ENCODE results near the gene NAV1.

NAV1 gene

DNA sequence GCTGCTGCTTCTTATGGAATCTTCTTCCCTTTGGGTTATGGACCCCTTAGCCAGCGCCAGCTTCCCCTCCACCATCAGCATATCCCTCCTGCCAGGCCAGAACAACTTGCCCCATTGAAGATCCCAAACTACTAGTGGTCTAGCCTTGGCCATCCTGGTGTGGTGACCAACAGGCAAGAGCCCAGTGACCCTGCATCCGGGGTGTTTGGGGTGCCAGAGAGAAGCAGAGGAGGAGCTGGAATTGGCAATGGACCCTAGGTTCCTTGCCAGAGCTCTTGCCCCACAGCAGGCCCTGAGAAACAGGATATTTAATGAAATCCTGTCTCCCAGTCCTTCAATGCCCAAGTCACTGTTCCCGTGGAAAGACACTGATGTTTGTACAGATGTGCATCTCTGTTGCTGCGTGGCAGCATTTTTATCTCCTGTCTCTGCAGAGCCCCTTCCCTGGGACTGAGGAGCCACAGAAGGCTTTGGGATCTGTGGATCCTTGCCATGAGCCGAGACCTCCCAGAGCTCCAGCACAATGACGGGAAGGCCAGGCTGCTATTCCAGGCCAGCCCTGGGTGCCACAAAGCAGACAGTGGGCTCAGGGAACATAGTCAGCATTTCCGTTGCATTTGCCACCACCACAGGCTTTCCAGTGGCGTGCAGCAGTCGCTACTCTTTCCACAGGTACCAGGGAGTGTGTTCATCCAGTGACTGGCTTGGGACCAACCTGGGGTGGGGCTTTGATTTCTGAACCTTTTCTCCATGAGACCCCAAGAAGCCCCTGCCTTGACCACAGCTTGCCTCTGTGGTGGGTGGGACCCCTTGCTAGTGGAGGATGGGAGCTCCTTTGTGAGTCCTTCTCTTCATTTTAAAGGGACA lies 21.6 kb downstream of the NAV1 start:
- Mint-ChIP-seq H3K27ac (no peak overlapping the region), H3K9me3 (no peaks in the 10 kb centered on the region), H3K36me3 (ENCODE audit: low read depth) (no peaks in the 10 kb centered on the region), H3K4me3 (no peak overlapping the region), H3K27me3 (no peaks in the 10 kb centered on the region), H3K4me1 (ENCODE audit: low read depth) (no peaks in the 10 kb centered on the region)

- Mint-ChIP-seq H3K4me1 (ENCODE audit: low read depth) (no peaks in the 10 kb centered on the region), H3K36me3 (ENCODE audit: low read depth) (no peaks in the 10 kb centered on the region)
These were observed 22.3 kb downstream of the NAV1 start for GRCh38 chr1:201561195-201561564.

DNA sequence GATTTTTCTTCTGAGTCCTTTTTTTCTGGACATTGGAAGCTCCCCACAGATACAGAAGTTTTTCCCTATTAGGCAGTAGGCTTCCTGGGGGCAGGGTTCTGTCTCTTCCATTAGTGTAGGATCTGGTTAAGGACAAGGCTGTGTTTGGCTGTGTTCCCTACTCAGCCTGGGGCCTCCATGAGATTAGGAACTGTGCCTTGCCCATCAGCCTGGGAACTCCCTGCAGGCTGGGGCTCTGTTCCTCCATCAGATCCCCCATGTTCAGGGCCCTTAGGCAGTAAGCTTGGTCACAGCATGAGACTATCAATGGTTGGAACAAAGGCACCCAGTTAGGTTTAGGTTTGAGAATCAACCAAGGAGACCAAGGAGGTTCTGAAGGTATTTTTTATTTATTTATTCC lies 22.7 kb downstream of the NAV1 start:
- Mint-ChIP-seq H3K27me3 (no peaks in the 10 kb centered on the region), H3K27ac (no peak overlapping the region), H3K9me3 (no peaks in the 10 kb centered on the region), H3K4me3 (no peak overlapping the region), H3K36me3 (ENCODE audit: low read depth) (no peaks in the 10 kb centered on the region), H3K4me1 (ENCODE audit: low read depth) (no peaks in the 10 kb centered on the region)

More at GRCh38 chr1:201561195-201561564, 22.3 kb downstream of the NAV1 start:
- no peak overlapping the region for H3K27ac Mint-ChIP-seq
- H3K27me3 Mint-ChIP-seq, result no peaks in the 10 kb centered on the region
- no peaks in the 10 kb centered on the region for H3K9me3 Mint-ChIP-seq
- H3K4me3 Mint-ChIP-seq, result no peak overlapping the region

DNA sequence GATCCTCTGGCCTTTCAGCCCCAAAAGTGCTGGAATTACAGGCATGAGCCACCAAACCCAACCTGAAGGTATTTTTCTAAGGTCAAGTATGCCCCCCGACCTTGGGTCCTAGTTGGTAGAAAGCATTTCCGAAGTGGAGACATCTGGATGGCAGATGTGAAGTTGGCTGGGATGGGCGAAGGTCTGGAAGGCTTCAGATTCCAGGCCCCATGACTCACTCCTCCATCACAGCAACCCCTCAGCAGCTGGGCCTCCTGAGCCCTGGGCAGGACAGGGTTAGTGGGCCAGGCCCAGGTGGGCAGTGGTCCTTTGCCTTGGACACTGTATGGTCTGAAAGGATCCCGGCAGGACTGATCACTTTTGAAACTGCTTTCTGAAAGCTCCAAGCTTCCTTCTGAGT lies 23.3 kb downstream of the NAV1 start:
- H3K4me3 Mint-ChIP-seq, result no peak overlapping the region
- H3K36me3 Mint-ChIP-seq (ENCODE audit: low read depth), result no peaks in the 10 kb centered on the region
- no peaks in the 10 kb centered on the region for H3K9me3 Mint-ChIP-seq
- H3K27me3 Mint-ChIP-seq, result no peaks in the 10 kb centered on the region
- H3K27ac Mint-ChIP-seq, result no peak overlapping the region
- H3K4me1 Mint-ChIP-seq (ENCODE audit: low read depth), result no peaks in the 10 kb centered on the region

DNA sequence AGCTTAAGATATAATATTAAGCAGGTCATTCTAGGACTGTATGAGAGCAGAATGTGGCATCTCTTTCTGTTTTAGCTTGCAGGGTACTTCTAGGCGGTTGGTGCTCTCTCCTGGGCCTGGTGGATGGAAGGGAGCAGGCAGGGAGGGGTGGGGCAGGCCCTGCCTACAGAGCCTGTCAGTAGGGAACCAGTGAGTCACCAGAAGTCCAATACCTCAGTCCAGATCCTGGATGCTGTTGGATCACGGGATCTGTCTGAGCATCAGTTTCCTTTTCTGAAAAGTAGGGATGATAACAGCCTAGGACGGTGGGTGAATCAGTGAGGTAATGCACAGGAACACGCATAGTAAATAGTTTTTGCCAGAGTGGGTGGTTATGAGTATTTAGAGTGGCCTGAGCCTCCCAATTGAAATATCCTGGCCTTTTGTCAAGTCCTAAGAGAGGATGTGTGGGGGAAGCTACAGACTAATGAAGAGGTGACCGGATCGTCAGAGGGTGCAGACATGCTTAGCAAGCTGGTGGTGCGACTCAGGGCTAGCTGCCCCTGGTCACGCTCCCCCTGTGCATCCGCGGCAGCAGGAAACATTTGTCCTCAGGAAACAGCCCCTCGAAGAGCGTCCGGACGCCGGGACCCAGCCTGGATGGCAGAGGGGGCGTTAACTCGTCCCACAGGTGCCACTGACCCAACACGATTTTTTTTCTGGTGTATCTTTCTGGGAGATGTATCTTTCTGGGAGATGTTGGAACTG lies 23.9 kb downstream of the NAV1 start:
- Mint-ChIP-seq H3K36me3 (ENCODE audit: low read depth) (no peaks in the 10 kb centered on the region), H3K9me3 (no peaks in the 10 kb centered on the region), H3K27me3 (no peaks in the 10 kb centered on the region), H3K4me3 (no peak overlapping the region), H3K4me1 (ENCODE audit: low read depth) (no peaks in the 10 kb centered on the region), H3K27ac (no peak overlapping the region)

GRCh38 chr1:201563406-201563780 lies 24.5 kb downstream of the NAV1 start:
- Mint-ChIP-seq H3K27ac (no peak overlapping the region), H3K4me1 (ENCODE audit: low read depth) (no peaks in the 10 kb centered on the region), H3K4me3 (no peak overlapping the region), H3K9me3 (no peaks in the 10 kb centered on the region), H3K27me3 (no peaks in the 10 kb centered on the region), H3K36me3 (ENCODE audit: low read depth) (no peaks in the 10 kb centered on the region)

DNA sequence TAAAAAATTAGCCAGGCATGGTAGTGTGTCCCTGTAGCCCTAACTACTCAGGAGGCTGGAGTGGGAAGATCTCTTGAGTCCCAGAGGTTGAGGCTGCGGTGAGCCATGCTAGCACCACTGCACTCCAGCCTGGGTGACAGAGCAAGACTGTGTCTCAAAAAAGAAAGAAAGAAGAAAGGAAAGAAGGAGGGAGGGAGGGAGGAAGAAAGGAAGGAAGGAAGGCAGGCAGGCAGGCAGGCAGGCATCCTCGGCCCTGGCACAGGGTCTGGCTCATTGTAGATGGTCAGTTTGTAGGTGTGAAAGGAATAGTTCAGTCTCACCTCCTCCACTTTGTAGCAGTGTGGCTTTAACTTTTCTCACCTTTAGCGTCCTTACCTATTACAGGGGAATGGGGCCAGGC lies 25.0 kb downstream of the NAV1 start:
- Mint-ChIP-seq H3K27me3 (no peaks in the 10 kb centered on the region), H3K27ac (no peak overlapping the region), H3K4me1 (ENCODE audit: low read depth) (no peaks in the 10 kb centered on the region)

GRCh38 chr1:201565024-201565730 lies 26.2 kb downstream of the NAV1 start:
- H3K9me3 Mint-ChIP-seq, result no peaks in the 10 kb centered on the region
- H3K27ac Mint-ChIP-seq, result no peak overlapping the region
- H3K4me3 Mint-ChIP-seq, result no peak overlapping the region
- H3K36me3 Mint-ChIP-seq (ENCODE audit: low read depth), result no peaks in the 10 kb centered on the region
- no peaks in the 10 kb centered on the region for H3K27me3 Mint-ChIP-seq
- no peaks in the 10 kb centered on the region for H3K4me1 Mint-ChIP-seq (ENCODE audit: low read depth)

More for the DNA sequence above, 25.0 kb downstream of the NAV1 start:
- H3K4me3 Mint-ChIP-seq, result no peak overlapping the region
- H3K9me3 Mint-ChIP-seq, result no peaks in the 10 kb centered on the region
- H3K36me3 Mint-ChIP-seq (ENCODE audit: low read depth), result no peaks in the 10 kb centered on the region

DNA sequence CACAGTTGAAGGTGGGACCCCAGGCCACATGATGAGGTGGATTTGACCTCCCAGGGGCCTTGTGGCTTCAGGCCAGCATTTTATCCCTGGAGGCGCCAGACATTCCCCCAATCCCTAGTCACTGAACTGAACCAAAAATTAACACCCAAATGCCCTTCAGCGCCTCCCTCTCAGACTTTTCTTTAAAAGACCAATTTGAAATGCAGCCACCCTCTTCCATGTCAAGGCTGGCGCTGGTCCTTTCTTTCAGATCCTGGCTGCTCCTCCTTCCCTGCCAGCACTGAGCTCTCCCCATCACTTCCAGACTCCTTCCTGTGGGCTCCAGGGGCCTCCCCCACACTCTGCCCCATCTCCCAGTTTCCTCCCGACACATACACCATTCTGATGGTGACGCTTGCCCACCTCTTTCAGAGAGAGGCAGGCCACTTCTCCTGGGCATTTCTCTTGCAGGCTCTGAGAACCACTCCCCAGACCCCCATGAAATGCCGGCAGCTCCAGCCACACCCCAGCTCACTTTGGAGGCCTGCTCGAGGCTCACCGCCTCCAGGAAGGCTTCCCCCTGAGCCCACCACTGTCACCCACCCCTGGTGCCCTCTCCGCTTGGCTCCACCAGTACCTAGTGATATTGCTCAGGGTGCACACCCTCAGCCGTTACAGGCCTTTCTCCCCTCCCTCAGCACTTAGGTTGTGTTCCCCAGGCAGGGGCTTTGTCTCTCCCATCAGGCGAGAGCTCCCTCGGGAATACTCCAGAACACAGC lies 27.0 kb downstream of the NAV1 start:
- Mint-ChIP-seq H3K27ac (no peak overlapping the region), H3K36me3 (ENCODE audit: low read depth) (no peaks in the 10 kb centered on the region), H3K9me3 (no peaks in the 10 kb centered on the region), H3K4me3 (no peak overlapping the region), H3K4me1 (ENCODE audit: low read depth) (no peaks in the 10 kb centered on the region), H3K27me3 (no peaks in the 10 kb centered on the region)

DNA sequence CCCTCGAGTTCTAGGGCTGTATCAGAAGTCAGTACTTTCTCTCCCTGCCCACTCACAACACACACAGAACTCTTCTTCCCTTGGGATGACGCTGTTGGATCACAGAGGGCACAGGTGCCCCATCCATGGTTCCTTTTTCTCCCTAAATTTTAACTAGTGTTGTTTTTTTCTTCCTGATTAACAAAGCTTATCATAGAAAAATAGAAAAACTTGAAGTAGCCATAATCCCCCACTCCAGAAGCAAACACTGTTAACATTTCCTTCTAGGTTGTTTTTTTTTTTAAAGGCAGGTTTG lies 27.5 kb downstream of the NAV1 start:
- no peaks in the 10 kb centered on the region for H3K9me3 Mint-ChIP-seq
- H3K4me3 Mint-ChIP-seq, result no peak overlapping the region
- no peaks in the 10 kb centered on the region for H3K27me3 Mint-ChIP-seq
- no peaks in the 10 kb centered on the region for H3K4me1 Mint-ChIP-seq (ENCODE audit: low read depth)
- H3K27ac Mint-ChIP-seq, result no peak overlapping the region
- H3K36me3 Mint-ChIP-seq (ENCODE audit: low read depth), result no peaks in the 10 kb centered on the region

GRCh38 chr1:201566933-201567801 lies 28.2 kb downstream of the NAV1 start:
- no peak overlapping the region for H3K4me3 Mint-ChIP-seq

GRCh38 chr1:201568265-201568664 lies 29.3 kb downstream of the NAV1 start:
- Mint-ChIP-seq H3K9me3 (no peaks in the 10 kb centered on the region), H3K27me3 (no peaks in the 10 kb centered on the region), H3K4me1 (ENCODE audit: low read depth) (no peaks in the 10 kb centered on the region), H3K4me3 (no peak overlapping the region), H3K36me3 (ENCODE audit: low read depth) (no peaks in the 10 kb centered on the region), H3K27ac (no peak overlapping the region)

More at GRCh38 chr1:201566933-201567801, 28.2 kb downstream of the NAV1 start:
- Mint-ChIP-seq H3K4me1 (ENCODE audit: low read depth) (no peaks in the 10 kb centered on the region), H3K36me3 (ENCODE audit: low read depth) (no peaks in the 10 kb centered on the region), H3K27me3 (no peaks in the 10 kb centered on the region), H3K27ac (no peak overlapping the region), H3K9me3 (no peaks in the 10 kb centered on the region)

DNA sequence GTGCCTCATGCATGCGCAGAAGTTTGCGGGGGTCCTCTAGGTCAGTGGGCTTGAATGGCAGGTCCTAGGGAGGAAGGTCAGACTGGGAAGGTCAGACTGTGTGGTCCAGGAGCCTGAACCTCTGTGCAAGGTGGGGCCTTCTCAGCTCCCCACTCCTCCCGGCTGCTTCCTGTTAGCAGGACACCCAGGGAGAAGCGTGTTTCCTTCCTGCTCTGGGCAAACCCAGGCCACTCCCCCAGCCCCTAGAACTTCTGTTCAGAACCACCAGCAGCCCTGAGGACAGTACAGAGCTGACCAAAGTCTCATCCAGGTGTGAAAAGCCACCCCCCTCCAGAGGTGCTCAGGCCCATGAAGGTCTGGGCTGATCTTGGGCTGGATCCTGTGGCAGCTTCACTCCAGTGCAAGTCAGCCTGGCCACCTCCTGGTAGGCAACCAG lies 29.9 kb downstream of the NAV1 start:
- Mint-ChIP-seq H3K4me1 (ENCODE audit: low read depth) (no peaks in the 10 kb centered on the region), H3K36me3 (ENCODE audit: low read depth) (no peaks in the 10 kb centered on the region), H3K27me3 (no peaks in the 10 kb centered on the region), H3K4me3 (no peak overlapping the region), H3K9me3 (no peaks in the 10 kb centered on the region), H3K27ac (no peak overlapping the region)

All from stimulated activated naive CD8-positive, alpha-beta T cell treated with anti-CD3 and anti-CD28 coated beads, Interleukin-15, Interleukin-2, amounts not matched to agents 100 ng/mL and 50 ng/mL, for 24 hours (primary cell).